Liver (tissue), 9 donors: Measurements from ENCODE around the gene PXDN. TPM values are rescaled to one million over a fixed set of nuclear protein-coding genes. Genes with fewer than 3 reads are reported as not detected.

Experiments used
- DNase-seq: peaks from one replicate; pipeline ENCODE4 v3.0.0-alpha.2; 2017; ENCODE audit warnings: low spot score
- H3K27ac ChIP-seq, 2 donors: one replicate each; pipeline ENCODE4 v1.7.0; 2013; ENCODE audit warnings: inconsistent platforms in 2 of 2, low read length in 2 of 2, control low read depth in 1 of 2, low read depth in 1 of 2, mild to moderate bottlenecking in 1 of 2
- H3K27me3 ChIP-seq, 4 donors: one replicate each; pipeline versions ENCODE4 v1.6.1 to v1.7.0; 2013; ENCODE audit warnings: low read length in 3 of 4, inconsistent platforms in 1 of 4, mild to moderate bottlenecking in 1 of 4, moderate library complexity in 1 of 4; ENCODE audit not compliant: control insufficient read depth in 4 of 4, insufficient read depth in 4 of 4
- H3K36me3 ChIP-seq, 4 donors: one replicate each; pipeline versions ENCODE4 v1.6.1 to v1.7.0; 2013; ENCODE audit warnings: low read length in 3 of 4, mild to moderate bottlenecking in 3 of 4, low read depth in 1 of 4, moderate library complexity in 1 of 4; ENCODE audit not compliant: control insufficient read depth in 4 of 4, insufficient read depth in 3 of 4
- H3K4me1 ChIP-seq, 4 donors: one replicate each; pipeline versions ENCODE4 v1.6.1 to v1.7.0; 2013; ENCODE audit warnings: low read length in 3 of 4, mild to moderate bottlenecking in 3 of 4, moderate library complexity in 1 of 4; ENCODE audit not compliant: control insufficient read depth in 4 of 4, insufficient read depth in 4 of 4
- H3K4me3 ChIP-seq, 3 donors: one replicate each; pipeline versions ENCODE4 v1.6.1 to v1.7.0; 2013; ENCODE audit warnings: low read length in 3 of 3, control low read depth in 1 of 3, low read depth in 1 of 3, mild to moderate bottlenecking in 1 of 3
- H3K9ac ChIP-seq, 2 donors: one replicate each; pipeline ENCODE4 v1.7.0; 2013; ENCODE audit warnings: low read length in 2 of 2, mild to moderate bottlenecking in 2 of 2, moderate library complexity in 2 of 2, control low read depth in 1 of 2, low read depth in 1 of 2
- H3K9me3 ChIP-seq, 4 donors: one replicate each; pipeline versions ENCODE4 v1.6.1 to v1.7.0; 2013; ENCODE audit warnings: low read length in 3 of 4; ENCODE audit not compliant: control insufficient read depth in 4 of 4
- ATF3 ChIP-seq: IDR thresholded peaks from 2 replicates; pipeline ENCODE4 v1.6.1; 2016; ENCODE audit warnings: antibody characterized with exemption
- CTCF ChIP-seq: fragments of 150-350 bp; IDR thresholded peaks from 2 replicates; pipeline ENCODE4 v1.5.1; 2017; ENCODE audit warnings: improper control_type of control experiment, low read depth, low read length; ENCODE audit not compliant: missing input control
- EGR1 ChIP-seq, 2 donors: IDR thresholded peaks; 2 replicates each; pipeline ENCODE4 v1.6.1; 2016 to 2018; ENCODE audit warnings: antibody characterized with exemption in 2 of 2, low read depth in 2 of 2
- FOXA1 ChIP-seq: IDR thresholded peaks from 2 replicates; pipeline ENCODE4 v1.6.1; 2016; ENCODE audit warnings: antibody characterized with exemption
- FOXA2 ChIP-seq: IDR thresholded peaks from 2 replicates; pipeline ENCODE4 v1.6.1; 2016; ENCODE audit warnings: antibody characterized with exemption
- GABPA ChIP-seq, 2 donors: IDR thresholded peaks in 1 of 2; conservative IDR thresholded peaks in 1 of 2; 2 replicates each; pipeline ENCODE4 v1.6.1; 2016; ENCODE audit warnings: antibody characterized with exemption in 2 of 2, mild to moderate bottlenecking in 1 of 2, moderate library complexity in 1 of 2
- JUND ChIP-seq, 2 donors: IDR thresholded peaks; 2 replicates each; pipeline ENCODE4 v1.6.1; 2016; ENCODE audit warnings: antibody characterized with exemption in 2 of 2
- NR2F2 ChIP-seq: IDR thresholded peaks from 2 replicates; pipeline ENCODE4 v1.6.1; 2016; ENCODE audit warnings: antibody characterized with exemption
- RAD21 ChIP-seq, 2 donors: IDR thresholded peaks; 2 replicates each; pipeline ENCODE4 v1.6.1; 2016; ENCODE audit warnings: antibody characterized with exemption in 2 of 2, mild to moderate bottlenecking in 2 of 2
- RXRA ChIP-seq, 2 donors: IDR thresholded peaks; 2 replicates each; pipeline ENCODE4 v1.6.1; 2017 to 2018; ENCODE audit warnings: antibody characterized with exemption in 2 of 2, mild to moderate bottlenecking in 1 of 2
- SP1 ChIP-seq: IDR thresholded peaks from 2 replicates; pipeline ENCODE4 v1.6.1; 2018; ENCODE audit warnings: antibody characterized with exemption, mild to moderate bottlenecking
- TAF1 ChIP-seq: conservative IDR thresholded peaks from 2 replicates; pipeline ENCODE4 v1.6.1; 2016; ENCODE audit warnings: antibody characterized with exemption, mild to moderate bottlenecking
- YY1 ChIP-seq: IDR thresholded peaks from 2 replicates; pipeline ENCODE4 v1.6.1; 2016; ENCODE audit warnings: antibody characterized with exemption, mild to moderate bottlenecking
- ZBTB33 ChIP-seq: IDR thresholded peaks from 2 replicates; pipeline ENCODE4 v1.6.1; 2016; ENCODE audit warnings: antibody characterized with exemption
- WGBS: extraction: QIAGEN DNeasy Blood & Tissue Kit; methylation state at CpG from one replicate; pipeline ENCODE4 v1.1.7; 2013; 5-methylcytosine and 5-hydroxymethylcytosine counted together
- polyA plus RNA-seq, 2 donors: library from polyadenylated mRNA; stranded (reverse) in 1 of 2; unstranded in 1 of 2; fragments of 200-250 nt in 1 of 2; fragments of >200 nt in 1 of 2; fragmentation: Nextera tagmentation in 1 of 2; extraction: Ambion mirVana in 1 of 2; gene quantifications; one replicate each; pipeline versions ENCODE4 v1.2.1 to v1.2.3, GENCODE V29; 2013 to 2015
- total RNA-seq, 2 donors: library from RNA; depleted of rRNA; stranded (reverse); fragments of >200 nt; gene quantifications; one replicate each; pipeline ENCODE4 v1.2.3, GENCODE V29; 2014
- TF ChIP-seq, protein P1 (sequence below): IDR thresholded peaks from 2 replicates; pipeline ENCODE4 v1.6.1; 2016; ENCODE audit warnings: antibody characterized with exemption, mild to moderate bottlenecking
- donor health status: healthy.
- donor health status: healthy.
- donor health status: healthy.
- donor health status: healthy.
- donor health status: healthy.

Gene PXDN
- total and polyA plus RNA-seq, 4 donors = 4.2 to 21.5 (median 16.9) TPM

DNA sequence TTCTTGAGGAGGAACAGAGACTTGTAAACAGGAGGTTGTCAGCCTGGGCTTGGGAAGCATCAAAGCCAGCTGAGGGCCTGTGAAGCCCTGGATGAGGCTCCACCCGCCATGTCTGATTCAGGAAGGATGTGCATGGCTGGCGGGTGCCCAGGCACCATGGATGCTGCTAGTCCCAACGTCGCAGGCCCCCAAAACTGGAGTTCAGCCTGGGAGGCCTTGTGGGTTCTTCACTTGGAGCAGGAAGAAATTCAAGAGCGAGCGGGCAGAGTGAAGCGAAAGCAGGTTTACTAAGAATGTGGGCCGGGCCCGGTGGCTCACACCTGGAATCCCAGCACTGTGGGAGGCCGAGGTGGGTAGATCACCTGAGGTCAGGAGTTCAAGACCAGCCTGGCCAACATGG, 12.1 kb upstream of the PXDN start:
- Histone ChIP-seq H3K9ac (no peak overlapping the region), H3K9me3 (peaks cover 0 to 9% (median under 1%) of the 10 kb centered on the region in 4 donors), H3K4me3 (no peak overlapping the region), H3K27ac (peak overlapping the region in 1 of 2 donors; percentile 46), H3K27me3 (no peaks in the 10 kb centered on the region), H3K36me3 (no peaks in the 10 kb centered on the region), H3K4me1 (peaks cover 0 to 3% (median 0%) of the 10 kb centered on the region in 4 donors)
- WGBS = 89% methylated on average over 10 of the region's 10 CpGs
- DNase-seq = no peak
- TF ChIP-seq SP1 (no peak), FOXA1 (no peak), CTCF (no peak), FOXA2 (no peak), JUND (IDR thresholded peaks at IDR 0.05) (no peak), YY1 (no peak), ATF3 (no peak), ZBTB33 (no peak), TAF1 (no peak), NR2F2 (no peak), EGR1 (IDR thresholded peaks at IDR 0.05; ENCODE audit: low read depth in 2 of 2) (no peak), GABPA (IDR thresholded peaks at IDR 0.05 in 1 of 2, conservative IDR thresholded peaks at IDR 0.05 in 1 of 2) (no peak)
- TF ChIP-seq, protein P1, sequence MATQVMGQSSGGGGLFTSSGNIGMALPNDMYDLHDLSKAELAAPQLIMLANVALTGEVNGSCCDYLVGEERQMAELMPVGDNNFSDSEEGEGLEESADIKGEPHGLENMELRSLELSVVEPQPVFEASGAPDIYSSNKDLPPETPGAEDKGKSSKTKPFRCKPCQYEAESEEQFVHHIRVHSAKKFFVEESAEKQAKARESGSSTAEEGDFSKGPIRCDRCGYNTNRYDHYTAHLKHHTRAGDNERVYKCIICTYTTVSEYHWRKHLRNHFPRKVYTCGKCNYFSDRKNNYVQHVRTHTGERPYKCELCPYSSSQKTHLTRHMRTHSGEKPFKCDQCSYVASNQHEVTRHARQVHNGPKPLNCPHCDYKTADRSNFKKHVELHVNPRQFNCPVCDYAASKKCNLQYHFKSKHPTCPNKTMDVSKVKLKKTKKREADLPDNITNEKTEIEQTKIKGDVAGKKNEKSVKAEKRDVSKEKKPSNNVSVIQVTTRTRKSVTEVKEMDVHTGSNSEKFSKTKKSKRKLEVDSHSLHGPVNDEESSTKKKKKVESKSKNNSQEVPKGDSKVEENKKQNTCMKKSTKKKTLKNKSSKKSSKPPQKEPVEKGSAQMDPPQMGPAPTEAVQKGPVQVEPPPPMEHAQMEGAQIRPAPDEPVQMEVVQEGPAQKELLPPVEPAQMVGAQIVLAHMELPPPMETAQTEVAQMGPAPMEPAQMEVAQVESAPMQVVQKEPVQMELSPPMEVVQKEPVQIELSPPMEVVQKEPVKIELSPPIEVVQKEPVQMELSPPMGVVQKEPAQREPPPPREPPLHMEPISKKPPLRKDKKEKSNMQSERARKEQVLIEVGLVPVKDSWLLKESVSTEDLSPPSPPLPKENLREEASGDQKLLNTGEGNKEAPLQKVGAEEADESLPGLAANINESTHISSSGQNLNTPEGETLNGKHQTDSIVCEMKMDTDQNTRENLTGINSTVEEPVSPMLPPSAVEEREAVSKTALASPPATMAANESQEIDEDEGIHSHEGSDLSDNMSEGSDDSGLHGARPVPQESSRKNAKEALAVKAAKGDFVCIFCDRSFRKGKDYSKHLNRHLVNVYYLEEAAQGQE = no peak

- Histone ChIP-seq H3K27ac (peak overlapping the region; percentile 46), H3K9me3 (peaks cover 0 to 9% (median under 1%) of the 10 kb centered on the region in 4 donors), H3K9ac (no peak overlapping the region), H3K36me3 (no peaks in the 10 kb centered on the region), H3K27me3 (no peaks in the 10 kb centered on the region), H3K4me1 (peaks cover 0 to 3% (median 0%) of the 10 kb centered on the region in 4 donors), H3K4me3 (no peak overlapping the region)
- DNase-seq = no peak
- TF ChIP-seq, protein P1 = peak; percentile 80
- no peak for TF ChIP-seq EGR1 (IDR thresholded peaks at IDR 0.05; ENCODE audit: low read depth in 2 of 2)
- peak; percentile 17 for TF ChIP-seq SP1
- TF ChIP-seq CTCF = no peak
- peak; percentile 10 to 26 for TF ChIP-seq RAD21 (IDR thresholded peaks at IDR 0.05)
- TF ChIP-seq RXRA (IDR thresholded peaks at IDR 0.05) = peak in 1 of 2 donors; percentile 8
- 71% methylated on average over 18 of the region's 18 CpGs for WGBS
Measured at GRCh38 chr2:1755436-1756191, 11.3 kb upstream of the PXDN start.
